Activated gamma-delta T cell (primary cell): Measurements from ENCODE around the gene SNX8.
"Not testable (repeated sequence)": the region's sequence is repeated elsewhere in the genome, so short reads cannot be mapped to it uniquely, and the experiment has no call there.

ENCODE experiments used
- DNase-seq: peaks from one replicate; lab custom pipeline; 2025; lab: John Stamatoyannopoulos, UW

SNX8 gene

GRCh38 chr7:2295936-2296620 lies 18.2 kb downstream of the SNX8 start:
- no peak for DNase-seq

GRCh38 chr7:2290877-2291276 lies 23.4 kb downstream of the SNX8 start:
- no peak for DNase-seq

DNA sequence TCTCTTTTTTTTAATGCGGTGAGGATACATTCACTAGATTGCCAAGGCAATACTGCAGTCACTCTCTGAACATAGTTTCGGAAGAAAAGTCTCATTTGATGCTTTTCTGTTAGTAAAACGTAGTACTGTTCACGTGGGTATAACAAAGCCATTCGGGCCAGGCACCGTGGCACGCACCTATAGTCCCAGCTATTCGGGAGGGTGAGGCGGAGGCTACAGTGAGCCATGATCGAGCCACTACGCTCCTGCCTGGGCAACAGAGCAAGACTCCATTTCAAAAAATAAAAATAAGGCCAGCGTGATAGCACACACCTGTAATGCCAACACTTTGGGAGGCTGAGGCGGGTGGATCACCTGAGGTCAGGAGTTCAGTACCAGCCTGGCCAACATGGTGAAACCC lies 24.6 kb downstream of the SNX8 start:
- no peak for DNase-seq

GRCh38 chr7:2289111-2289586 lies 25.1 kb downstream of the SNX8 start:
- no peak for DNase-seq

DNA sequence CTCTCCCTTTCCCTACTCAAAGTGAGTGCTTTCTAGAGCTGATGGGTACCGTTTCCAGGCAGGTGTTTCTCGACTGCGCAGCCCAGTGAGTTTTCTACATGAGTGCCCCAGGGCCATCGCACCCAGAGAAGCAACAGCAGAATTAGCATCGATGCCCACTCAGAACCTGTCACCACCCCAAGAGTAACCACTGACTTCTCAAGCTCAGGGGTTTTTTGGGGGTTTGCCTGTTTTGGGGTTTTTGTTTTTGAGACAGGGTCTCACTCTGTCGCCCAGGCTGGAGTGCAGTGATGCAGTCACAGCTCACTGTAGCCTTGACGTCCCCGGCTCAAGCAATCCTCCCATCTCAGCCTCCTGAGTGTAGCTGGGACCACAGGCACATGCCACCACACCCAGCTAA lies 25.7 kb downstream of the SNX8 start:
- DNase-seq = no peak

GRCh38 chr7:2287745-2288144 lies 26.5 kb downstream of the SNX8 start:
- DNase-seq = no peak

- no peak for DNase-seq
These were observed 31.2 kb downstream of the SNX8 start for GRCh38 chr7:2283074-2283473.

- no peak for DNase-seq
These were observed 32.0 kb downstream of the SNX8 start for GRCh38 chr7:2282185-2282751.

GRCh38 chr7:2281541-2281940 lies 32.7 kb downstream of the SNX8 start:
- no peak for DNase-seq

DNA sequence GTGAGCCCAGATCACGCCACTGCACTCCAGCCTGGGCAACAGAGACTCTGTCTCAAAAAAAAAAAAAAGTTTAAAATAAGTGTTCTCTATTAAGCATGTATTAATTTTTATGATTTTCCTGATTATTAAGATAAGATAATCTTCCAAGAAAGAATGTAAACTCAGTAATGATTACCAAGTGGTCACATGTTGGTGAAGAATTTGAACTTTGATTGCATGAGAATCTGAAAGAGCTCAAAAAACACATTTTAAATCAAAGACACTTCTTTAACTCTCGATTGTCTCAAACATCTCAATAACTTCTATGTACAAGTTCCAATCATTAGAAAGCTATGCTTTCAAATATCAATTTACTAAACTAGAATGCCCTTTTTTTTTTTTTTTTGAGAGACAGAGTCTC lies 33.8 kb downstream of the SNX8 start:
- no peak for DNase-seq

GRCh38 chr7:2279896-2280295 lies 34.3 kb downstream of the SNX8 start:
- no peak for DNase-seq

DNA sequence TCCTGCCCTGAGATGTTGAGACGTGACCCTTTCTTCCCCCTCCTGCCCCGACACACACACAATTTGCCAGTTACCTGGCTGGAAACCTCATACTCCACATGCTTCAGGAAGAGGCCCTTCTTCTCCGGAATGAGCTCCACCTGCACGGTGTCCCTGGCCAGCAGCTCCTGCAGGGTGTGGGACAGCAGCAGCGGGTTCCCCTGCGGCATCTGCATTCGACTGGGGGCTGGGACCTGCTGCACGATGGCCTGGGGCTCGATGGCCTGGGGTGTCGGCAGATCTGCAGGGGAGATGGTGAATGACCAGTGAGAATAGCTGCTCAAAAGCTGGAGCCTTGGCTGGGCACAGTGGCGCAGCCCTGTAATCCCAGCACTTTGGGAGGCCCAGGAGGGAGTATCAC lies 36.2 kb downstream of the SNX8 start:
- no peak for DNase-seq

GRCh38 chr7:2276107-2276506 lies 38.1 kb downstream of the SNX8 start:
- no peak for DNase-seq

- DNase-seq = no peak
These were observed 39.1 kb downstream of the SNX8 start for GRCh38 chr7:2275101-2275500.

DNA sequence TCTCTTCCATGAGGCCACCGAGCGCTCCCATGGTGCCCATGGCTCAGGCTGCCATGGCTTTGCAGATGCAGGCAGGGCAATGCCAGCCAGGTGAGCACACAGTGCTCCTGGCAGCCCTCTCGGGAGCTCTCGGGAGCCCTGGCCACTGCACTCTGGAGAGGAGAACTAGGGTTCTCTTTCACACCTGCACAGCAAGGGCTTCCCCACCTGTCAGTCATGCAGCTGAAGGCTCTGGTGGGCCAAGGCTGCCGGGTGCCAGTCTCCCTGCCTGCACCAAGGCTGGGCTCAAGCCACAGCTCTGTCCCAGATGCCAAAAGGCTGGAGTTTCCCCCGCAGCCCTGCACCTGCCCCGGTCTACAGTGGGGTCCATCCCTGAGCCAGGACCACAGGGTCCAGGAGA lies 39.6 kb downstream of the SNX8 start:
- DNase-seq = no peak

- DNase-seq = no peak
These were observed 40.4 kb downstream of the SNX8 start for GRCh38 chr7:2273866-2274265.

- DNase-seq = no peak
These were observed 42.2 kb downstream of the SNX8 start for GRCh38 chr7:2272031-2272430.

- DNase-seq = no peak
These were observed 42.8 kb downstream of the SNX8 start for GRCh38 chr7:2271273-2272026.

- no peak for DNase-seq
These were observed 43.7 kb downstream of the SNX8 start for GRCh38 chr7:2270495-2270894.

- DNase-seq = no peak
These were observed 44.2 kb downstream of the SNX8 start for GRCh38 chr7:2269991-2270460.

DNA sequence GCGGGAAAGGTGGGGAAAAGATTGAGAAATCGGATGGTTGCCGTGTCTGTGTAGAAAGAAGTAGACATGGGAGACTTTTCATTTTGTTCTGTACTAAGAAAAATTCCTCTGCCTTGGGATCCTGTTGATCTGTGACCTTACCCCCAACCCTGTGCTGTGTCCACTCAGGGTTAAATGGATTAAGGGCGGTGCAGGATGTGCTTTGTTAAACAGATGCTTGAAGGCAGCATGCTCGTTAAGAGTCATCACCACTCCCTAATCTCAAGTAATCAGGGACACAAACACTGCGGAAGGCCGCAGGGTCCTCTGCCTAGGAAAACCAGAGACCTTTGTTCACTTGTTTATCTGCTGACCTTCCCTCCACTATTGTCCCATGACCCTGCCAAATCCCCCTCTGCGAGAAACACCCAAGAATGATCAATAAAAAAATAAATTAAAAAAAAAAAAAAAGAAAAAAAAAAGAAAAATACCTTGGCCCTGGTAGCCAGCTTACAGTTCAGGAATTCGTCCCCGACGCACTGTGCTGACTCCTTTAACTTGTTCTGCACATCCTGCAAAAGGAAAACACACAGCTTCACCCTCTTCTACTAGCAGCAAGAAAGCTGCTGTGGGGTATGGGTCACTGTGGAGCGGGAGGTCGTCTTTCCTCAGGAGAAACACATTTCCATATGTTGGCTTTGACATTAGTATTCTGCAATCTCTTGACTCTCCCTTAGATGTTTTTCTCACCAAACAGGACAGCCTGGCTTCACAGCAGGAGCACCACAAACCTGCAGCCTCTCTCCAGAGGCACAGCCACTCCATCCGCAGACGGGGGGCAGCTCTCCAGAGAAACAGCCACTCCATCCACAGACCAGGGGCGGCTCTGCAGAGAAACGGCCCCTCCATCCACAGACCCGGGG lies 44.9 kb downstream of the SNX8 start:
- not testable (repeated sequence) for DNase-seq

GRCh38 chr7:2266911-2267310 lies 47.3 kb downstream of the SNX8 start:
- DNase-seq = no peak
